Panc1 (cell line): ENCODE measurements around the gene TEKT3.

ENCODE experiments used
- CTCF ChIP-seq: fragments of 450-650 bp; IDR thresholded peaks from 2 replicates; pipeline ENCODE4 v1.5.1; 2017; ENCODE audit warnings: mild to moderate bottlenecking
- POLR2AphosphoS5 ChIP-seq: IDR thresholded peaks from 2 replicates; pipeline ENCODE4 v1.6.1; 2012; ENCODE audit warnings: mild to moderate bottlenecking, low read depth, low read length, moderate library complexity
- REST ChIP-seq, 2 experiments: IDR thresholded peaks; 2 replicates each; pipeline ENCODE4 v1.6.1; 2011 to 2012; ENCODE audit warnings: low read depth in 2 of 2, control low read depth in 1 of 2, low read length in 1 of 2, mild to moderate bottlenecking in 1 of 2, moderate library complexity in 1 of 2; ENCODE audit not compliant: insufficient read depth in 1 of 2
- SIN3A ChIP-seq: IDR thresholded peaks from 2 replicates; pipeline ENCODE4 v1.6.1; 2012; ENCODE audit warnings: low read depth, mild to moderate bottlenecking, low read length, moderate library complexity, borderline replicate concordance; ENCODE audit not compliant: insufficient read depth

DNA sequence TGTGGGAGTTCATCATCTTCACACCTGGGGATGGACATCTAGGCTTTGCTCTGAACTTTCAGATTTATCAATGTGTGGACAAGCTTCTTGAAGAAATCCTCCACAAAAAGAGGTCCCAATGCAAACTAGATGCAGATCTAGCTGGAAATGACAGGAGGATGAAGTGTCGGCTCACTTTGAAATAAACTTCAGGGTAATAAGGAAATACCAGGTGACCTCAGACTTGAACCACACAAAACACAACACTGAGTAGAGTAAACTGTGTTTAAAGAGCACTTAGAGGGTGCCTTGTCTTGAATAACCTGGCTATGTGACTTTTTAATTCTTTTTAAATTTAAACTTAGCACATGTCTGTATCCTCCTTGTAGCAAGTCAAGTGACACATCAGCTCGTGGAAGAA is 27.2 kb upstream of the TEKT3 start:
- TF ChIP-seq CTCF (no peak), POLR2AphosphoS5 (no peak), REST (IDR thresholded peaks at IDR 0.05; ENCODE audit: insufficient read depth in 1 of 2, low read depth in 2 of 2, low read length in 1 of 2) (no peak), SIN3A (no peak)
